Tibial artery (tissue), 4 donors: ENCODE measurements around the gene GRXCR1.

Source experiments
- DNase-seq, 2 donors: peaks; one replicate each; pipeline ENCODE4 v3.0.0-alpha.2; 2019
- H3K27ac ChIP-seq, 2 donors: fragments of 200-600 bp; sonication (generic) in 1 of 2; 1 replicate in 1 of 2; 2 replicates in 1 of 2; pipeline ENCODE4 v1.5.1; 2018 to 2019; ENCODE audit warnings: mild to moderate bottlenecking in 1 of 2
- H3K27me3 ChIP-seq, 2 donors: fragments of 200-600 bp; sonication (generic) in 1 of 2; one replicate each; pipeline versions ENCODE4 v1.5.1 to v1.6.0; 2016 to 2019
- H3K36me3 ChIP-seq, 3 donors: fragments of 200-600 bp; sonication (generic) in 2 of 3; one replicate each; pipeline ENCODE4 v1.5.1; 2016 to 2019; ENCODE audit warnings: mild to moderate bottlenecking in 2 of 3
- H3K4me1 ChIP-seq, 4 donors: fragments of 200-600 bp; sonication (generic) in 2 of 4; 1 replicate in 3 of 4; 2 replicates in 1 of 4; pipeline ENCODE4 v1.5.1; 2016 to 2019
- H3K4me3 ChIP-seq, 2 donors: fragments of 200-600 bp; sonication (generic) in 1 of 2; 1 replicate in 1 of 2; 2 replicates in 1 of 2; pipeline ENCODE4 v1.5.1; 2018 to 2019; ENCODE audit warnings: mild to moderate bottlenecking in 2 of 2
- H3K9me3 ChIP-seq, 3 donors: fragments of 200-600 bp; sonication (generic) in 1 of 3; one replicate each; pipeline ENCODE4 v1.5.1; 2016 to 2019
- CTCF ChIP-seq, 2 experiments: fragments of 200-600 bp in 1 of 2; fragments of 450-650 bp in 1 of 2; IDR thresholded peaks; one replicate each; pipeline ENCODE4 v1.5.1; 2017 to 2019; ENCODE audit warnings: antibody characterized with exemption in 2 of 2, mild to moderate bottlenecking in 1 of 2, moderate library complexity in 1 of 2
- intact Hi-C: fragments of 100-400 bp; cut with DNase I; formaldehyde crosslinking; loops from one replicate; pipeline ENCODE4 v1.15.0; 2023; ENCODE audit warnings: low total_unique reads

GRXCR1 gene

GRCh38 chr4:42892413-42892812, at the start of gene GRXCR1:
Gene GRXCR1 (plus strand): TSS chr4:42892713. CDS start chr4:42893267, 554 bp downstream.
- no peak for TF ChIP-seq CTCF (IDR thresholded peaks at IDR 0.05)
- intact Hi-C loops: no loop called here
- Histone ChIP-seq H3K27me3 (no peaks in the 10 kb centered on the region), H3K4me1 (no peaks in the 10 kb centered on the region), H3K4me3 (no peak within 1 kb of the TSS), H3K36me3 (no peaks in the 10 kb centered on the region), H3K27ac (no peak within 1 kb of the TSS), H3K9me3 (no peaks in the 10 kb centered on the region)
- no peak for DNase-seq

- Histone ChIP-seq H3K4me3 (no peak overlapping the region), H3K9me3 (no peaks in the 10 kb centered on the region), H3K27ac (no peak overlapping the region), H3K36me3 (no peaks in the 10 kb centered on the region), H3K27me3 (no peaks in the 10 kb centered on the region), H3K4me1 (no peaks in the 10 kb centered on the region)
- no peak for TF ChIP-seq CTCF (IDR thresholded peaks at IDR 0.05)
- intact Hi-C loops: no loop called here
- no peak for DNase-seq
Measured at GRCh38 chr4:42843694-42844093, 48.8 kb upstream of the GRXCR1 start.

- Histone ChIP-seq H3K9me3 (no peaks in the 10 kb centered on the region), H3K4me3 (no peak overlapping the region), H3K27ac (no peak overlapping the region), H3K27me3 (no peaks in the 10 kb centered on the region), H3K36me3 (no peaks in the 10 kb centered on the region), H3K4me1 (no peaks in the 10 kb centered on the region)
- DNase-seq: no peak
- TF ChIP-seq CTCF (IDR thresholded peaks at IDR 0.05): no peak
- intact Hi-C loops: no loop called here
Measured at GRCh38 chr4:42844422-42845070, 48.0 kb upstream of the GRXCR1 start.

GRCh38 chr4:42845586-42845985, 46.9 kb upstream of the GRXCR1 start:
- no peak for TF ChIP-seq CTCF (IDR thresholded peaks at IDR 0.05)
- Histone ChIP-seq H3K36me3 (no peaks in the 10 kb centered on the region), H3K27ac (no peak overlapping the region), H3K27me3 (no peaks in the 10 kb centered on the region), H3K9me3 (no peaks in the 10 kb centered on the region), H3K4me3 (no peak overlapping the region), H3K4me1 (no peaks in the 10 kb centered on the region)
- no peak for DNase-seq
- intact Hi-C loops: no loop called here

GRCh38 chr4:42855779-42856178, 36.7 kb upstream of the GRXCR1 start:
- Histone ChIP-seq H3K36me3 (no peaks in the 10 kb centered on the region), H3K9me3 (no peaks in the 10 kb centered on the region), H3K4me1 (no peaks in the 10 kb centered on the region), H3K27ac (no peak overlapping the region), H3K27me3 (peaks cover 0 to 3% of the 10 kb centered on the region in 2 donors), H3K4me3 (no peak overlapping the region)
- DNase-seq: no peak
- intact Hi-C loops: no loop called here
- TF ChIP-seq CTCF (IDR thresholded peaks at IDR 0.05): no peak
